H9 (cell line): ENCODE results near the gene CSNK1G1. TPM values are rescaled to one million over a fixed set of nuclear protein-coding genes. Genes with fewer than 3 reads are reported as not detected.

ENCODE experiments used
- DNase-seq: peaks from one replicate; pipeline ENCODE4 v3.0.0-alpha.2; 2017
- H2AFZ ChIP-seq: one replicate; pipeline ENCODE4 v1.6.1; 2013; ENCODE audit warnings: mild to moderate bottlenecking, low read length, control low read depth, moderate library complexity
- H2AK5ac ChIP-seq: 2 replicates; pipeline ENCODE4 v1.6.1; 2013; ENCODE audit warnings: low read length, control low read depth, mixed read lengths; ENCODE audit not compliant: insufficient read length
- H2BK120ac ChIP-seq: one replicate; pipeline ENCODE4 v1.6.1; 2013; ENCODE audit warnings: low read depth, mild to moderate bottlenecking, low read length, control low read depth, inconsistent platforms; ENCODE audit not compliant: poor library complexity, severe bottlenecking
- H2BK12ac ChIP-seq: 2 replicates; pipeline ENCODE4 v1.6.1; 2013; ENCODE audit warnings: low read length, control low read depth, mixed read lengths, low read depth; ENCODE audit not compliant: insufficient read length
- H2BK15ac ChIP-seq: 2 replicates; pipeline ENCODE4 v1.6.1; 2013; ENCODE audit warnings: low read depth, low read length, control low read depth
- H2BK20ac ChIP-seq: one replicate; pipeline ENCODE4 v1.6.1; 2013; ENCODE audit warnings: low read depth, mild to moderate bottlenecking, low read length, control low read depth, inconsistent platforms; ENCODE audit not compliant: poor library complexity, severe bottlenecking
- H2BK5ac ChIP-seq: 2 replicates; pipeline ENCODE4 v1.6.1; 2013; ENCODE audit warnings: low read length, control low read depth, mixed read lengths; ENCODE audit not compliant: insufficient read length
- H3K14ac ChIP-seq: 2 replicates; pipeline ENCODE4 v1.6.1; 2013; ENCODE audit warnings: low read length, control low read depth; ENCODE audit not compliant: insufficient read depth
- H3K18ac ChIP-seq: 2 replicates; pipeline ENCODE4 v1.6.1; 2013; ENCODE audit warnings: low read depth, mild to moderate bottlenecking, mixed read lengths, low read length, control low read depth; ENCODE audit not compliant: insufficient read length
- H3K23ac ChIP-seq: 2 replicates; pipeline ENCODE4 v1.6.1; 2013; ENCODE audit warnings: low read length, control low read depth, mixed read lengths, low read depth; ENCODE audit not compliant: insufficient read length
- H3K23me2 ChIP-seq: 2 replicates; pipeline ENCODE4 v1.6.1; 2013; ENCODE audit warnings: low read depth, mild to moderate bottlenecking, mixed read lengths, low read length, control low read depth; ENCODE audit not compliant: insufficient read length, poor library complexity, severe bottlenecking
- H3K27ac ChIP-seq: 2 replicates; pipeline ENCODE4 v1.5.1; 2013; ENCODE audit warnings: low read length, control low read depth, mixed read lengths, low read depth; ENCODE audit not compliant: insufficient read length
- H3K27me3 ChIP-seq: 2 replicates; pipeline ENCODE4 v1.6.1; 2013; ENCODE audit warnings: low read length, control low read depth, inconsistent platforms; ENCODE audit not compliant: insufficient read depth
- H3K4ac ChIP-seq: 2 replicates; pipeline ENCODE4 v1.6.1; 2013; ENCODE audit warnings: low read depth, mild to moderate bottlenecking, control low read depth, inconsistent platforms, low read length, moderate library complexity
- H3K4me1 ChIP-seq: 2 replicates; pipeline ENCODE4 v1.6.1; 2013; ENCODE audit warnings: low read length, control low read depth, inconsistent platforms; ENCODE audit not compliant: insufficient read depth
- H3K4me2 ChIP-seq: 2 replicates; pipeline ENCODE4 v1.6.1; 2013; ENCODE audit warnings: low read length, control low read depth, mixed read lengths; ENCODE audit not compliant: insufficient read length, insufficient read depth
- H3K56ac ChIP-seq: 2 replicates; pipeline ENCODE4 v1.6.1; 2013; ENCODE audit warnings: low read depth, mild to moderate bottlenecking, mixed read lengths, low read length, control low read depth; ENCODE audit not compliant: insufficient read length
- H3K79me1 ChIP-seq: 2 replicates; pipeline ENCODE4 v1.6.1; 2013; ENCODE audit warnings: low read depth, mild to moderate bottlenecking, moderate library complexity, low read length, control low read depth, inconsistent platforms; ENCODE audit not compliant: insufficient read depth, poor library complexity, severe bottlenecking
- H3K79me2 ChIP-seq: 2 replicates; pipeline ENCODE4 v1.6.1; 2013; ENCODE audit warnings: low read length, control low read depth, inconsistent platforms; ENCODE audit not compliant: insufficient read depth
- H3K9ac ChIP-seq: 2 replicates; pipeline ENCODE4 v1.6.1; 2013; ENCODE audit warnings: low read length, control low read depth, mixed read lengths; ENCODE audit not compliant: insufficient read length; ENCODE audit errors: extremely low read depth
- H3K9me3 ChIP-seq: one replicate; pipeline ENCODE4 v1.6.1; 2013; ENCODE audit warnings: low read depth, low read length, inconsistent platforms; ENCODE audit not compliant: control insufficient read depth
- H3T11ph ChIP-seq: one replicate; pipeline ENCODE4 v1.6.1; 2013; ENCODE audit warnings: mild to moderate bottlenecking, low read length, control low read depth, inconsistent platforms
- H4K20me1 ChIP-seq: one replicate; pipeline ENCODE4 v1.6.1; 2013; ENCODE audit not compliant: control insufficient read depth, insufficient read length, insufficient read depth
- H4K5ac ChIP-seq: 2 replicates; pipeline ENCODE4 v1.6.1; 2013; ENCODE audit warnings: low read depth, mild to moderate bottlenecking, mixed read lengths, low read length, control low read depth; ENCODE audit not compliant: insufficient read length
- H4K8ac ChIP-seq: replicated peaks from 2 replicates; pipeline ENCODE4 v1.6.1; 2013; ENCODE audit warnings: low read length, control low read depth, mixed read lengths, low read depth; ENCODE audit not compliant: insufficient read length
- H4K91ac ChIP-seq: 2 replicates; pipeline ENCODE4 v1.6.1; 2013; ENCODE audit warnings: low read depth, mild to moderate bottlenecking, moderate library complexity, mixed read lengths, low read length, control low read depth; ENCODE audit not compliant: insufficient read length
- H3K27ac Mint-ChIP-seq, 3 experiments: 2 replicates in 2 of 3; 3 replicates in 1 of 3; pipeline ENCODE4 v1.8.0; 2020 to 2021; ENCODE audit warnings: mixed read lengths in 3 of 3, mild to moderate bottlenecking in 1 of 3, moderate library complexity in 1 of 3
- H3K27me3 Mint-ChIP-seq: 2 replicates; pipeline ENCODE4 v1.8.0; 2021; ENCODE audit warnings: low read depth, mild to moderate bottlenecking, moderate library complexity, mixed read lengths
- H3K36me3 Mint-ChIP-seq, 3 experiments: 2 replicates in 2 of 3; 3 replicates in 1 of 3; pipeline ENCODE4 v1.8.0; 2020 to 2021; ENCODE audit warnings: low read depth in 3 of 3, mixed read lengths in 3 of 3; ENCODE audit not compliant: insufficient read depth in 1 of 3
- H3K4me1 Mint-ChIP-seq, 2 experiments: 2 replicates each; pipeline ENCODE4 v1.8.0; 2020; ENCODE audit warnings: mixed read lengths in 2 of 2
- H3K4me3 Mint-ChIP-seq, 2 experiments: 2 replicates in 1 of 2; 3 replicates in 1 of 2; pipeline ENCODE4 v1.8.0; 2020 to 2021; ENCODE audit warnings: mild to moderate bottlenecking in 2 of 2, mixed read lengths in 2 of 2, moderate library complexity in 1 of 2
- H3K9me3 Mint-ChIP-seq, 2 experiments: 2 replicates in 1 of 2; 3 replicates in 1 of 2; pipeline ENCODE4 v1.8.0; 2020; ENCODE audit warnings: mild to moderate bottlenecking in 2 of 2, mixed read lengths in 2 of 2, moderate library complexity in 1 of 2
- CTCF ChIP-seq: fragments of 200-600 bp; sonication (generic); conservative IDR thresholded peaks from 3 replicates; pipeline ENCODE4 v1.8.0; 2021; ENCODE audit warnings: antibody characterized with exemption, mild to moderate bottlenecking
- WGBS: extraction: QIAGEN DNeasy Blood & Tissue Kit; methylation state at CpG from one replicate; pipeline ENCODE4 v1.1.7; 2013; ENCODE audit warnings: missing lambda C conversion rate, low lambda C conversion rate, mixed read lengths; ENCODE audit not compliant: insufficient read length; ENCODE audit errors: extremely low coverage; 5-methylcytosine and 5-hydroxymethylcytosine counted together
- total RNA-seq: library from RNA; stranded (reverse); gene quantifications from 2 replicates; pipeline ENCODE4 v1.2.1, GENCODE V29; 2021

CSNK1G1 gene
- total RNA-seq, 1 experiment from 2014 or later = 17.1 TPM

DNA sequence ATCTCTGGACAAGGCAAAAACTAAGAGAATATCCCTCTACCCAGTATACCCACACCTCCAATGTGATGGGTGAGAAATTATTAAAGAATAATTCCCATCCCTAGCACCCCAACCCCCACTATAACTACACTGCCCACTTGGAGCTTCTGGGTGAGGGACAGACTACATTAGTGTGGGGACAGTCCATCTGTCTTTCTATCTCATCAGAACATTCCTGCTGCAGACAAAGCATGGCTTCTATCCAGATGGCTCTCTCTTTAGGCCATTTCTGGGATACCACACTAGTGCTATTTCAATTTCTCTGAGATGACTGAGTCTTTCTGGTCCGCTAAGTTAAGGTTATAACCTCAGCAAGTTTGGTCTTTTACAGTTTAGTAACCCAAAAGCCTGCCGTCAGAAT, 6.6 kb downstream of the CSNK1G1 start:
- Histone ChIP-seq H3K23ac (no peak overlapping the region), H3K18ac (no peak overlapping the region), H3K79me2 (no peaks in the 10 kb centered on the region; the same call in 1 of the 2 replicates), H2AFZ (no peak overlapping the region), H3T11ph (no peak overlapping the region), H4K91ac (no peak overlapping the region), H3K4me2 (no peak overlapping the region), H2BK12ac (no peak overlapping the region), H3K23me2 (no peaks in the 10 kb centered on the region), H3K27ac (no peak overlapping the region), H2AK5ac (no peak overlapping the region), H3K56ac (no peak overlapping the region), H2BK120ac (no peak overlapping the region), H2BK20ac (no peak overlapping the region), H3K4ac (no peak overlapping the region), H3K4me1 (no peaks in the 10 kb centered on the region), H2BK15ac (no peak overlapping the region), H4K8ac (no peak overlapping the region), H4K5ac (no peak overlapping the region), H3K79me1 (peaks cover 4% of the 10 kb centered on the region), H4K20me1 (no peaks in the 10 kb centered on the region), H3K9ac (no peak overlapping the region), H3K14ac (no peak overlapping the region), H2BK5ac (no peak overlapping the region), H3K9me3 (no peaks in the 10 kb centered on the region), H3K27me3 (no peaks in the 10 kb centered on the region)
- H3K4me3 Mint-ChIP-seq = no peak overlapping the region
- H3K36me3 Mint-ChIP-seq = peaks cover 6 to 22% (median 20%) of the 10 kb centered on the region in 3 experiments
- no peak for TF ChIP-seq CTCF
- peak overlapping the region in 2 of 3 experiments; percentile 31 to 40; a peak in 1 of 7 replicates for H3K27ac Mint-ChIP-seq
- H3K27me3 Mint-ChIP-seq = no peaks in the 10 kb centered on the region
- no peaks in the 10 kb centered on the region for H3K9me3 Mint-ChIP-seq
- H3K4me1 Mint-ChIP-seq = no peaks in the 10 kb centered on the region; a peak in 2 of 4 replicates
- DNase-seq = no peak
- no CpG with 5 or more reads among the region's 2 CpGs for WGBS
